Spleen (tissue), 7 donors: ENCODE results near the gene CPLANE1.

ENCODE experiments used
- CTCF ChIP-seq, 11 experiments: fragments of 200-600 bp in 7 of 11; fragments of 450-650 bp in 4 of 11; sonication (generic) in 4 of 11; IDR thresholded peaks in 8 of 11; conservative IDR thresholded peaks in 3 of 11; 1 replicate in 7 of 11; 2 replicates in 4 of 11; pipeline versions ENCODE4 v1.4.0 to v1.8.0; 2016 to 2021; ENCODE audit warnings: antibody characterized with exemption in 11 of 11, inconsistent platforms in 4 of 11, mild to moderate bottlenecking in 1 of 11
- POLR2A ChIP-seq, 3 donors: fragments of 450-650 bp; IDR thresholded peaks; one replicate each; pipeline ENCODE4 v1.5.1; 2017; ENCODE audit warnings: antibody characterized with exemption in 3 of 3, mild to moderate bottlenecking in 1 of 3
- POLR2AphosphoS5 ChIP-seq, 3 donors: sonication (generic); formaldehyde crosslinking; IDR thresholded peaks; one replicate each; pipeline ENCODE4 v1.5.1; 2017; ENCODE audit warnings: antibody characterized with exemption in 3 of 3
- donor health status: DM: no; HTN: no; CAD: no; lungs with moderate emphysema.
- donor health status: DM: no; HTN: no; CAD: no.
- donor health status: DM: no; HTN: no; CAD: no.

DNA sequence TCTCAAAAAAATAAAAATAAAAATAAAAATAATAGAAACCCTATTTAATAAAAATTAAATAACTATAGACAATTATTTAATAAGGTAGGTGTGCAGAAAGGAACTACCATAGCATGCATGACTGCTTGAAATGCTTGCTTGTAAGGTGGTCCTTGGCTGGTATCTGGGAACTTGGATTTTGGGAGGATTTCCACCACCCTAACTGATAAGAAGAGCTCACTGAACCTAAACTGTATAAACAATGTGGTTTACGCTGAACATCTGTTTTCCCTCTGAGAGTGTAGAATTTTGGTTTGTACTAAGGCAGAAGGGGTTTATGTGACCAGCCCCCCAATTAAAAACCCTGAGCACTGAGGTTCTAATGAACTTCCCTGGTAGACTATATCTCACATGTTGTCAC is 31.2 kb downstream of the CPLANE1 start:
- TF ChIP-seq POLR2AphosphoS5 (IDR thresholded peaks at IDR 0.05) (no peak), CTCF (IDR thresholded peaks at IDR 0.05 in 8 of 11, conservative IDR thresholded peaks at IDR 0.05 in 3 of 11) (no peak), POLR2A (IDR thresholded peaks at IDR 0.05) (no peak)
